HepG2 (cell line): ENCODE measurements around the gene MEDAG. TPM values are rescaled to one million over a fixed set of nuclear protein-coding genes. Genes with fewer than 3 reads are reported as not detected.

Experiments
- ATAC-seq: fragments of 200-7000 bp; cut with Tn5 transposase; 3 replicates; pipeline ENCODE4 v1.9.1; 2020; ENCODE audit warnings: mild to moderate bottlenecking, moderate library complexity
- BruUV-seq: library from RNA; stranded (reverse); fragments of 400-500 nt; replicated peaks from 2 replicates; lab custom pipeline; 2021; lab: Mats Ljungman, UMichigan
- CTCF ChIA-PET: fragments of 300-600 bp; formaldehyde crosslinking; extraction: SDS; loops from one replicate; lab custom pipeline; 2021; ENCODE audit warnings: low total read pairs, inconsistent platforms, low intra/inter-chr PET ratio; lab: Yijun Ruan, JAX
- POLR2A ChIA-PET: fragments of 350-600 bp; sonication (Branson Sonifier 250); formaldehyde crosslinking; loops from one replicate; lab custom pipeline; 2020; ENCODE audit warnings: antibody characterized with exemption, inconsistent platforms; lab: Yijun Ruan, JAX
- DNase-seq: peaks from one replicate; pipeline ENCODE4 v3.0.0-alpha.2; 2015; ENCODE audit warnings: low spot score
- FAIRE-seq: peaks from 3 replicates; lab custom pipeline; 2011; peaks lifted over from hg19 to GRCh38; lab: Jason Lieb, UNC
- H2AFZ ChIP-seq: one replicate; pipeline ENCODE4 v1.6.1; 2011; ENCODE audit warnings: low read length, inconsistent platforms
- H3K27ac ChIP-seq: fragments of 300-600 bp; 3 replicates; pipeline ENCODE4 v1.8.0; 2011; ENCODE audit warnings: mixed run types, mild to moderate bottlenecking, mixed read lengths, low read length, inconsistent platforms; ENCODE audit not compliant: insufficient read depth; ENCODE audit errors: extremely low read length
- H3K27me3 ChIP-seq, 2 experiments: fragments of 200-600 bp in 1 of 2; 2 replicates in 1 of 2; 3 replicates in 1 of 2; pipeline versions ENCODE4 v1.6.0 to v1.8.0; 2011; ENCODE audit warnings: low read length in 2 of 2, mild to moderate bottlenecking in 2 of 2, moderate library complexity in 2 of 2, inconsistent platforms in 1 of 2; ENCODE audit not compliant: insufficient read depth in 2 of 2, control insufficient read depth in 1 of 2
- H3K36me3 ChIP-seq, 2 experiments: fragments of 200-600 bp in 1 of 2; replicated peaks in 1 of 2; 2 replicates in 1 of 2; 3 replicates in 1 of 2; pipeline versions ENCODE4 v1.5.1 to v1.8.0; 2011; ENCODE audit warnings: low read length in 2 of 2, inconsistent platforms in 1 of 2; ENCODE audit not compliant: insufficient read depth in 2 of 2, control insufficient read depth in 1 of 2
- H3K4me1 ChIP-seq: 2 replicates; pipeline ENCODE4 v1.5.1; 2012; ENCODE audit warnings: low read length, inconsistent platforms; ENCODE audit not compliant: insufficient read depth
- H3K4me2 ChIP-seq: 2 replicates; pipeline ENCODE4 v1.6.0; 2011; ENCODE audit warnings: low read depth, low read length, inconsistent platforms
- H3K4me3 ChIP-seq, 3 experiments: fragments of 200-600 bp in 1 of 3; sonication (generic), shearing (Covaris generic) in 1 of 3; replicated peaks in 1 of 3; 2 replicates each; pipeline ENCODE4 v1.5.1; 2011 to 2016; ENCODE audit warnings: low read length in 3 of 3, inconsistent platforms in 2 of 3, low read depth in 2 of 3, mild to moderate bottlenecking in 2 of 3, control low read depth in 1 of 3, mixed read lengths in 1 of 3; ENCODE audit not compliant: insufficient read depth in 1 of 3
- H3K79me2 ChIP-seq: one replicate; pipeline ENCODE4 v1.6.1; 2011; ENCODE audit warnings: low read length, inconsistent platforms; ENCODE audit not compliant: insufficient read depth
- H3K9ac ChIP-seq: 2 replicates; pipeline ENCODE4 v1.6.0; 2011; ENCODE audit warnings: mild to moderate bottlenecking, low read depth, low read length, inconsistent platforms; ENCODE audit not compliant: insufficient read depth
- H3K9me3 ChIP-seq: 2 replicates; pipeline ENCODE4 v1.5.1; 2012; ENCODE audit warnings: mild to moderate bottlenecking, low read length
- H4K20me1 ChIP-seq: 2 replicates; pipeline ENCODE4 v1.6.0; 2011; ENCODE audit warnings: inconsistent platforms, mild to moderate bottlenecking, low read length, moderate library complexity; ENCODE audit not compliant: insufficient read depth
- BRD4 ChIP-seq: sonication (generic); formaldehyde crosslinking; IDR thresholded peaks from 2 replicates; pipeline ENCODE4 v1.4.0; 2020; ENCODE audit warnings: missing genetic modification reagents
- KLF9 ChIP-seq: IDR thresholded peaks from 2 replicates; pipeline ENCODE4 v1.6.1; 2016; ENCODE audit warnings: low read depth
- MYC ChIP-seq: sonication (generic); formaldehyde crosslinking; IDR thresholded peaks from 2 replicates; pipeline ENCODE4 v1.9.0; 2021; ENCODE audit warnings: missing genetic modification reagents, borderline replicate concordance
- PRMT3 ChIP-seq: sonication (generic); formaldehyde crosslinking; IDR thresholded peaks from 2 replicates; pipeline ENCODE4 v1.8.1; 2022; ENCODE audit warnings: low read depth, mild to moderate bottlenecking, moderate library complexity, missing genetic modification reagents, borderline replicate concordance
- RBFOX2 ChIP-seq: fragments of 200-400 bp; formaldehyde crosslinking; IDR thresholded peaks from 2 replicates; pipeline ENCODE4 v1.6.1; 2017; ENCODE audit warnings: low read depth, mild to moderate bottlenecking, low read length
- RBM22 ChIP-seq: fragments of 200-400 bp; formaldehyde crosslinking; optimal IDR thresholded peaks from 2 replicates; pipeline ENCODE3; 2017; ENCODE audit warnings: mild to moderate bottlenecking, low read length, moderate library complexity
- SALL2 ChIP-seq: sonication (generic); formaldehyde crosslinking; IDR thresholded peaks from 2 replicates; pipeline ENCODE4 v1.8.1; 2023; ENCODE audit warnings: mild to moderate bottlenecking, missing genetic modification reagents, inconsistent platforms
- SMARCE1 ChIP-seq: fragments of 450-650 bp; IDR thresholded peaks from 2 replicates; pipeline ENCODE4 v1.6.1; 2017; ENCODE audit warnings: borderline replicate concordance
- SRY ChIP-seq: sonication (generic); formaldehyde crosslinking; IDR thresholded peaks from 2 replicates; pipeline ENCODE4 v1.8.0; 2022; ENCODE audit warnings: mild to moderate bottlenecking, missing genetic modification reagents
- ZNF256 ChIP-seq: sonication (generic); formaldehyde crosslinking; conservative IDR thresholded peaks from 2 replicates; pipeline ENCODE4 v1.4.0; 2020; ENCODE audit warnings: missing genetic modification reagents
- ZNF776 ChIP-seq: sonication (generic); formaldehyde crosslinking; IDR thresholded peaks from 2 replicates; pipeline ENCODE4 v1.4.0; 2020; ENCODE audit warnings: mild to moderate bottlenecking, missing genetic modification reagents
- ZSCAN21 ChIP-seq: sonication (generic); formaldehyde crosslinking; IDR thresholded peaks from 2 replicates; pipeline ENCODE4 v1.8.0; 2022; ENCODE audit warnings: mild to moderate bottlenecking, missing genetic modification reagents, moderate library complexity, borderline replicate concordance
- WGBS: methylation state at CpG from one replicate; pipeline ENCODE4 v1.1.6; 2017; ENCODE audit warnings: low lambda C conversion rate; 5-methylcytosine and 5-hydroxymethylcytosine counted together
- in situ Hi-C: cut with HindIII; loops from 2 replicates; pipeline ENCODE4 v1.10.0; 2017; ENCODE audit warnings: low pct_unique_long_range_greater_than_20kb; ENCODE audit not compliant: extremely low pct_ligation_motif_present
- intact Hi-C: fragments of 100-400 bp; cut with micrococcal nuclease; formaldehyde crosslinking; loops from one replicate; pipeline ENCODE4 v1.10.0; 2022; ENCODE audit not compliant: unreplicated experiment
- polyA plus RNA-seq, 8 experiments: library from polyadenylated mRNA; depleted of rRNA in 3 of 8; stranded (reverse) in 7 of 8; unstranded in 1 of 8; fragments of >200 nt; fragmentation: Illumina TruSeq in 4 of 8; extraction: Trizol in 4 of 8; gene quantifications; 2 replicates each; pipeline versions ENCODE4 v1.2.1 to v1.2.3, GENCODE V29; 2011 to 2016; ENCODE audit warnings: low read depth in 4 of 8, missing spikeins in 1 of 8, mixed read lengths in 1 of 8; ENCODE audit not compliant: insufficient read depth in 1 of 8
- total RNA-seq, 5 experiments: library from RNA; depleted of rRNA; stranded (reverse); fragments of >200 nt; fragmentation: Illumina TruSeq; extraction: Trizol; gene quantifications; 2 replicates each; pipeline ENCODE4 v1.2.3, GENCODE V29; 2016; ENCODE audit warnings: low read depth in 1 of 5

Gene MEDAG
- total and polyA plus RNA-seq, 2 of the 13 experiments (the other 11 are each of a cell fraction or from before 2014, with no cell fraction given), result not detected

GRCh38 chr13:30895773-30896172 lies 10.3 kb upstream of the MEDAG start:
- no peaks in the 10 kb centered on the region for H3K36me3 ChIP-seq
- H3K27me3 ChIP-seq, result peaks cover 0 to 6% of the 10 kb centered on the region in 2 experiments; a peak in 1 of 5 replicates
- DNase-seq (no peak), ATAC-seq (no peak), FAIRE-seq (no peak)
- H3K9ac ChIP-seq, result no peak overlapping the region
- H3K4me1 ChIP-seq, result peaks cover 24% of the 10 kb centered on the region
- intact Hi-C loops, result no loop called here
- ChIA-PET POLR2A (no interaction called here), CTCF (no interaction called here)
- no peak overlapping the region for H3K4me2 ChIP-seq
- H2AFZ ChIP-seq, result no peak overlapping the region
- no peak for TF ChIP-seq RBM22
- no peak for TF ChIP-seq RBFOX2
- no peak for TF ChIP-seq ZNF256 (CRISPR knock-in tag)
- no peak for TF ChIP-seq MYC (CRISPR knock-in tag)
- no peak for TF ChIP-seq SRY (CRISPR knock-in tag)
- no peak for TF ChIP-seq SMARCE1
- TF ChIP-seq BRD4 (CRISPR knock-in tag), result no peak
- TF ChIP-seq KLF9 (CRISPR knock-in tag), result no peak
- no peak for TF ChIP-seq SALL2 (CRISPR knock-in tag)
- TF ChIP-seq ZNF776 (CRISPR knock-in tag), result no peak
- TF ChIP-seq PRMT3 (CRISPR knock-in tag), result no peak
- TF ChIP-seq ZSCAN21 (CRISPR knock-in tag), result no peak
- H4K20me1 ChIP-seq, result no peaks in the 10 kb centered on the region
- H3K4me3 ChIP-seq, result no peak overlapping the region
- in situ Hi-C loops, result no loop called here
- no peaks in the 10 kb centered on the region for H3K9me3 ChIP-seq
- WGBS, result 4% methylated on average over 4 of the region's 4 CpGs
- no peaks in the 10 kb centered on the region for H3K79me2 ChIP-seq
- no peak overlapping the region for H3K27ac ChIP-seq
- BruUV-seq, result no TSS peak
